Measurements from ENCODE around the gene CIART.

GRCh38 chr1:150234309-150234565 is 48.1 kb upstream of the CIART start:
- TF ChIP-seq BHLHE40 (IDR thresholded peaks at IDR 0.05; ENCODE audit: borderline replicate concordance in 1 of 2, low read depth in 2 of 2, low read length in 1 of 2) (no peak; a peak in 1 of 4 replicates), POLR2AphosphoS5 (IDR thresholded peaks at IDR 0.05; ENCODE audit: low read length) (no peak), CTCF (IDR thresholded peaks at IDR 0.05 in 2 of 3, conservative IDR thresholded peaks at IDR 0.05 in 1 of 3; ENCODE audit: control insufficient read depth in 2 of 3, extremely low read depth in 1 of 3, insufficient read depth in 1 of 3, low read depth in 3 of 3, low read length in 3 of 3) (no peak), YY1 (IDR thresholded peaks at IDR 0.05; ENCODE audit: low read depth, low read length) (no peak), CBX5 (IDR thresholded peaks at IDR 0.05; ENCODE audit: low read depth) (no peak), TARDBP (IDR thresholded peaks at IDR 0.05; ENCODE audit: borderline replicate concordance) (no peak), RFX5 (IDR thresholded peaks at IDR 0.05; ENCODE audit: low read depth, low read length) (no peak)
